HG03439 (cell line): ENCODE data around the gene AHRR.
"Not testable (repeated sequence)": the region's sequence is repeated elsewhere in the genome, so short reads cannot be mapped to it uniquely, and the experiment has no call there.

ENCODE experiments used
- ATAC-seq: cut with Tn5 transposase; IDR thresholded peaks from one replicate; pipeline ENCODE4 v1.9.1; 2021; ENCODE audit warnings: mild to moderate bottlenecking, moderate library complexity; ENCODE audit not compliant: unreplicated experiment

The AHRR gene

GRCh38 chr5:375921-376798, 54.6 kb downstream of the AHRR start:
- no peak for ATAC-seq

GRCh38 chr5:376799-377325, 55.3 kb downstream of the AHRR start:
- ATAC-seq: no peak

- no peak for ATAC-seq
Measured at GRCh38 chr5:377326-377981, 55.9 kb downstream of the AHRR start.

GRCh38 chr5:378301-378891, 56.9 kb downstream of the AHRR start:
- no peak for ATAC-seq

GRCh38 chr5:378976-379742, 57.6 kb downstream of the AHRR start:
- ATAC-seq: no peak

- no peak for ATAC-seq
Measured at GRCh38 chr5:380701-381309, 59.3 kb downstream of the AHRR start.

- ATAC-seq: no peak
Measured at GRCh38 chr5:383066-383465, 61.6 kb downstream of the AHRR start.

GRCh38 chr5:383621-384020, 62.1 kb downstream of the AHRR start:
- no peak for ATAC-seq

- not testable (repeated sequence) for ATAC-seq
Measured at GRCh38 chr5:384576-384975, 63.1 kb downstream of the AHRR start.

GRCh38 chr5:385321-385720, 63.8 kb downstream of the AHRR start:
- ATAC-seq: no peak

GRCh38 chr5:386432-387341, 65.2 kb downstream of the AHRR start:
- ATAC-seq: no peak

- ATAC-seq: no peak
Measured at GRCh38 chr5:387491-388265, 66.2 kb downstream of the AHRR start.

- ATAC-seq: no peak
Measured at GRCh38 chr5:388266-389196, 67.0 kb downstream of the AHRR start.

- ATAC-seq: no peak
Measured at GRCh38 chr5:389197-389821, 67.8 kb downstream of the AHRR start.

- no peak for ATAC-seq
Measured at GRCh38 chr5:389891-390622, 68.5 kb downstream of the AHRR start.
